ENCODE results near the gene COL28A1.

COL28A1 gene

GRCh38 chr7:7577888-7578287, 42.2 kb upstream of the COL28A1 start:
- Histone ChIP-seq H3K9me3 (ENCODE audit: insufficient read depth, low read length, severe bottlenecking) (no peaks in the 10 kb centered on the region), H3K4me2 (ENCODE audit: insufficient read depth, low read length) (no peak overlapping the region), H3K27ac (ENCODE audit: low read length) (no peak overlapping the region), H3K79me2 (ENCODE audit: insufficient read depth, low read length) (0 out of 2 replicates have a peak, but pooled peaks cover 2% of the 10 kb centered on the region), H4K20me1 (ENCODE audit: insufficient read depth, low read length) (no peaks in the 10 kb centered on the region), H3K4me1 (ENCODE audit: insufficient read depth, low read length) (no peaks in the 10 kb centered on the region), H3K36me3 (ENCODE audit: insufficient read depth, low read length) (peaks cover 7% of the 10 kb centered on the region; the same call in 1 of the 2 replicates), H3K4me3 (ENCODE audit: low read depth in 1 of 2, low read length in 2 of 2) (no peak overlapping the region), H3K27me3 (ENCODE audit: insufficient read depth, low read length, poor library complexity) (no peaks in the 10 kb centered on the region), H3K9ac (ENCODE audit: low read depth, low read length) (no peak overlapping the region), H2AFZ (ENCODE audit: low read depth, low read length) (no peak overlapping the region)
- no peak for TF ChIP-seq CTCF (IDR thresholded peaks at IDR 0.05; ENCODE audit: borderline replicate concordance, extremely low read depth, low read length, poor library complexity, severe bottlenecking)
- TF ChIP-seq EZH2 (IDR thresholded peaks at IDR 0.05; ENCODE audit: borderline replicate concordance, low read depth, low read length, severe bottlenecking): no peak
- DNase-seq (no peak), ATAC-seq (ENCODE audit: insufficient read depth, low read depth) (peak; percentile 37; the same call in 1 of the 3 replicates)

GRCh38 chr7:7576344-7576743, 40.7 kb upstream of the COL28A1 start:
- H3K9ac ChIP-seq (ENCODE audit: low read depth, low read length): no peak overlapping the region
- H3K27ac ChIP-seq (ENCODE audit: low read length): no peak overlapping the region
- H3K4me2 ChIP-seq (ENCODE audit: insufficient read depth, low read length): no peak overlapping the region
- DNase-seq: no peak
- no peak overlapping the region for H2AFZ ChIP-seq (ENCODE audit: low read depth, low read length)
- TF ChIP-seq EZH2 (IDR thresholded peaks at IDR 0.05; ENCODE audit: borderline replicate concordance, low read depth, low read length, severe bottlenecking) (no peak), CTCF (IDR thresholded peaks at IDR 0.05; ENCODE audit: borderline replicate concordance, extremely low read depth, low read length, poor library complexity, severe bottlenecking) (no peak)
- ATAC-seq (ENCODE audit: insufficient read depth, low read depth): no peak
- no peak overlapping the region for H3K4me3 ChIP-seq (ENCODE audit: low read depth in 1 of 2, low read length in 2 of 2)
- no peaks in the 10 kb centered on the region for H3K27me3 ChIP-seq (ENCODE audit: insufficient read depth, low read length, poor library complexity)
- H3K36me3 ChIP-seq (ENCODE audit: insufficient read depth, low read length): peaks cover 7% of the 10 kb centered on the region; the same call in 1 of the 2 replicates
- 0 out of 2 replicates have a peak, but pooled peaks cover 2% of the 10 kb centered on the region for H3K79me2 ChIP-seq (ENCODE audit: insufficient read depth, low read length)
- H4K20me1 ChIP-seq (ENCODE audit: insufficient read depth, low read length): no peaks in the 10 kb centered on the region
- H3K9me3 ChIP-seq (ENCODE audit: insufficient read depth, low read length, severe bottlenecking): no peaks in the 10 kb centered on the region
- H3K4me1 ChIP-seq (ENCODE audit: insufficient read depth, low read length): no peaks in the 10 kb centered on the region

GRCh38 chr7:7573701-7574100, 38.0 kb upstream of the COL28A1 start:
- Histone ChIP-seq H3K9me3 (ENCODE audit: insufficient read depth, low read length, severe bottlenecking) (no peaks in the 10 kb centered on the region), H3K36me3 (ENCODE audit: insufficient read depth, low read length) (peaks cover 7% of the 10 kb centered on the region; the same call in 1 of the 2 replicates), H2AFZ (ENCODE audit: low read depth, low read length) (no peak overlapping the region), H3K4me3 (ENCODE audit: low read depth in 1 of 2, low read length in 2 of 2) (no peak overlapping the region), H3K27ac (ENCODE audit: low read length) (no peak overlapping the region), H3K27me3 (ENCODE audit: insufficient read depth, low read length, poor library complexity) (no peaks in the 10 kb centered on the region), H3K4me1 (ENCODE audit: insufficient read depth, low read length) (peaks cover 11% of the 10 kb centered on the region; the same call in 1 of the 2 replicates), H4K20me1 (ENCODE audit: insufficient read depth, low read length) (no peaks in the 10 kb centered on the region), H3K4me2 (ENCODE audit: insufficient read depth, low read length) (no peak overlapping the region), H3K9ac (ENCODE audit: low read depth, low read length) (no peak overlapping the region), H3K79me2 (ENCODE audit: insufficient read depth, low read length) (peaks cover 14% of the 10 kb centered on the region; the same call in 1 of the 2 replicates)
- ATAC-seq (ENCODE audit: insufficient read depth, low read depth) (no peak), DNase-seq (no peak)
- no peak for TF ChIP-seq EZH2 (IDR thresholded peaks at IDR 0.05; ENCODE audit: borderline replicate concordance, low read depth, low read length, severe bottlenecking)
- TF ChIP-seq CTCF (IDR thresholded peaks at IDR 0.05; ENCODE audit: borderline replicate concordance, extremely low read depth, low read length, poor library complexity, severe bottlenecking): no peak
